PC-3 (cell line): Measurements from ENCODE around the gene GLTPD2.

Experiments
- EZH2 ChIP-seq: fragments of 300-600 bp; sonication (generic); IDR thresholded peaks from one replicate; pipeline ENCODE4 v1.6.1; 2017; ENCODE audit warnings: antibody characterized with exemption, mild to moderate bottlenecking, low read length; ENCODE audit not compliant: unreplicated experiment
- EZH2phosphoT487 ChIP-seq: fragments of 300-600 bp; sonication (generic); IDR thresholded peaks from 2 replicates; pipeline ENCODE4 v1.6.1; 2018; ENCODE audit warnings: mild to moderate bottlenecking, antibody characterized with exemption, low read length, borderline replicate concordance
- TF ChIP-seq, protein P1 (sequence below): fragments of 300-600 bp; sonication (generic); conservative IDR thresholded peaks from 2 replicates; pipeline ENCODE4 v1.5.1; 2017; ENCODE audit warnings: antibody characterized with exemption, low read depth, mild to moderate bottlenecking, low read length

DNA sequence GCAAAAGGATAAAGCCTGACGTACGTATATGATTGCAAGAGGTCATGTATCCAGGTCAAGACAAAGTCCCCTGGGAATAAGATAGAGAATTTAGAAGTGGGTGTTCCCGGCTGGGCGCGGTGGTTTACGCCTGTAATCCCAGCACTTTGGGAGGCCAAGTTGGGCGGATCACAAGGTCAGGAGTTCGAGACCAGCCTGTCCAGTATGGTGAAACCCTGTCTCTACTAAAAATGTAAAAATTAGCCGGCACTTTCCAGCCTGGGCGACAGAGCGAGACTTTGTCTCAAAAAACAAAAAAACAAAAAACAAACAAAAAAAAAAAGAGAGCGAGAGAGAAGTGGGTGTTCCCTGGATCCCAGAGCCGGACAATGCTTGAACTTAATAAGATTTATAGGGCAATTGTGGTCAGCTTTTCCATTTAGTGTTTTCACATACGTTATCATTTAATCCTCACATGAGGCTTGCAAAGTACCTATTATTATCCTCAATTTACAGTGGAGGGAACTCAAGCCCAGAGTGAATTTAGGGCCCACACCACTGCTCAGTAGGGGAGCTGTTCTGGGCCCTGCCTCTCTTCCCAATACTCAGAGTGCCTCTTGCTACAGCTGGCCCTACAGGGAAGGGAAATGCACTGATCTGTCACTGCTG is 481 bp upstream of the GLTPD2 start:
- TF ChIP-seq, protein P1, sequence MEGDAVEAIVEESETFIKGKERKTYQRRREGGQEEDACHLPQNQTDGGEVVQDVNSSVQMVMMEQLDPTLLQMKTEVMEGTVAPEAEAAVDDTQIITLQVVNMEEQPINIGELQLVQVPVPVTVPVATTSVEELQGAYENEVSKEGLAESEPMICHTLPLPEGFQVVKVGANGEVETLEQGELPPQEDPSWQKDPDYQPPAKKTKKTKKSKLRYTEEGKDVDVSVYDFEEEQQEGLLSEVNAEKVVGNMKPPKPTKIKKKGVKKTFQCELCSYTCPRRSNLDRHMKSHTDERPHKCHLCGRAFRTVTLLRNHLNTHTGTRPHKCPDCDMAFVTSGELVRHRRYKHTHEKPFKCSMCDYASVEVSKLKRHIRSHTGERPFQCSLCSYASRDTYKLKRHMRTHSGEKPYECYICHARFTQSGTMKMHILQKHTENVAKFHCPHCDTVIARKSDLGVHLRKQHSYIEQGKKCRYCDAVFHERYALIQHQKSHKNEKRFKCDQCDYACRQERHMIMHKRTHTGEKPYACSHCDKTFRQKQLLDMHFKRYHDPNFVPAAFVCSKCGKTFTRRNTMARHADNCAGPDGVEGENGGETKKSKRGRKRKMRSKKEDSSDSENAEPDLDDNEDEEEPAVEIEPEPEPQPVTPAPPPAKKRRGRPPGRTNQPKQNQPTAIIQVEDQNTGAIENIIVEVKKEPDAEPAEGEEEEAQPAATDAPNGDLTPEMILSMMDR: no peak
- no peak for TF ChIP-seq EZH2phosphoT487
- TF ChIP-seq EZH2: no peak
